ENCODE results near the gene MGAT4B. TPM values are rescaled to one million over a fixed set of nuclear protein-coding genes. Genes with fewer than 3 reads are reported as not detected.

The MGAT4B gene
- total RNA-seq, 3 donors from 2014 or later (not counting 1 experiment from before 2014, with no cell fraction given), result 143 to 159 (median 144) TPM

GRCh38 chr5:179768326-179769085 lies 38.2 kb downstream of the MGAT4B start:
- no peaks in the 10 kb centered on the region for H3K9me3 ChIP-seq (ENCODE audit: control insufficient read depth, insufficient read depth, low read length)
- Mint-ChIP-seq H3K4me3 (no peak overlapping the region), H3K9me3 (no peaks in the 10 kb centered on the region), H3K27me3 (ENCODE audit: low read depth in 2 of 2) (no peaks in the 10 kb centered on the region), H3K4me1 (peaks cover 18 to 19% of the 10 kb centered on the region in 2 donors), H3K27ac (no peak overlapping the region), H3K36me3 (no peaks in the 10 kb centered on the region)
- ATAC-seq (no peak), DNase-seq (no peak)
- H3K27ac ChIP-seq (ENCODE audit: low read length), result no peak overlapping the region
- 94% methylated on average over 18 of the region's 18 CpGs for WGBS (ENCODE audit: insufficient coverage)
- H3K36me3 ChIP-seq (ENCODE audit: control insufficient read depth, insufficient read depth, low read length), result peaks cover 77% of the 10 kb centered on the region
- no peak for TF ChIP-seq CTCF (IDR thresholded peaks at IDR 0.05)
- H3K27me3 ChIP-seq (ENCODE audit: control insufficient read depth, insufficient read depth, low read length), result no peaks in the 10 kb centered on the region
- peaks cover 7% of the 10 kb centered on the region for H3K4me1 ChIP-seq (ENCODE audit: control insufficient read depth, insufficient read depth, low read length)
- H3K4me3 ChIP-seq (ENCODE audit: low read length), result no peak overlapping the region
- intact Hi-C loops (cut with micrococcal nuclease), result no loop called here

- H3K27me3 ChIP-seq (ENCODE audit: control insufficient read depth, insufficient read depth, low read length), result no peaks in the 10 kb centered on the region
- H3K4me1 ChIP-seq (ENCODE audit: control insufficient read depth, insufficient read depth, low read length), result peaks cover 8% of the 10 kb centered on the region
- H3K36me3 ChIP-seq (ENCODE audit: control insufficient read depth, insufficient read depth, low read length), result peaks cover 69% of the 10 kb centered on the region
- WGBS (ENCODE audit: insufficient coverage), result 97% methylated on average over 8 of the region's 9 CpGs
- intact Hi-C loops (cut with micrococcal nuclease), result no loop called here
- no peak overlapping the region for H3K4me3 ChIP-seq (ENCODE audit: low read length)
- no peaks in the 10 kb centered on the region for H3K36me3 Mint-ChIP-seq
- no peaks in the 10 kb centered on the region for H3K9me3 ChIP-seq (ENCODE audit: control insufficient read depth, insufficient read depth, low read length)
- ATAC-seq (no peak), DNase-seq (no peak)
- peaks cover 22 to 24% of the 10 kb centered on the region in 2 donors for H3K4me1 Mint-ChIP-seq
- H3K4me3 Mint-ChIP-seq, result no peak overlapping the region
- no peak for TF ChIP-seq CTCF (IDR thresholded peaks at IDR 0.05)
- H3K9me3 Mint-ChIP-seq, result no peaks in the 10 kb centered on the region
- H3K27ac ChIP-seq (ENCODE audit: low read length), result no peak overlapping the region
- H3K27me3 Mint-ChIP-seq (ENCODE audit: low read depth in 2 of 2), result no peaks in the 10 kb centered on the region
- no peak overlapping the region for H3K27ac Mint-ChIP-seq
Observed at GRCh38 chr5:179767496-179768100, 39.1 kb downstream of the MGAT4B start.

- intact Hi-C loops (cut with micrococcal nuclease), result no loop called here
- no peak for TF ChIP-seq CTCF (IDR thresholded peaks at IDR 0.05)
- H3K27ac ChIP-seq (ENCODE audit: low read length), result no peak overlapping the region
- DNase-seq (no peak), ATAC-seq (no peak)
- H3K27me3 ChIP-seq (ENCODE audit: control insufficient read depth, insufficient read depth, low read length), result no peaks in the 10 kb centered on the region
- H3K36me3 ChIP-seq (ENCODE audit: control insufficient read depth, insufficient read depth, low read length), result peaks cover 64% of the 10 kb centered on the region
- no peaks in the 10 kb centered on the region for H3K27me3 Mint-ChIP-seq (ENCODE audit: low read depth in 2 of 2)
- peaks cover 15% of the 10 kb centered on the region for H3K4me1 ChIP-seq (ENCODE audit: control insufficient read depth, insufficient read depth, low read length)
- no peak overlapping the region for H3K4me3 ChIP-seq (ENCODE audit: low read length)
- no peak overlapping the region for H3K27ac Mint-ChIP-seq
- no peaks in the 10 kb centered on the region for H3K36me3 Mint-ChIP-seq
- peaks cover 25 to 31% of the 10 kb centered on the region in 2 donors for H3K4me1 Mint-ChIP-seq
- WGBS (ENCODE audit: insufficient coverage), result 80% methylated on average over 12 of the region's 12 CpGs
- H3K9me3 ChIP-seq (ENCODE audit: control insufficient read depth, insufficient read depth, low read length), result no peaks in the 10 kb centered on the region
- H3K9me3 Mint-ChIP-seq, result no peaks in the 10 kb centered on the region
- no peak overlapping the region for H3K4me3 Mint-ChIP-seq
Observed at GRCh38 chr5:179766726-179767455, 39.8 kb downstream of the MGAT4B start.

All from natural killer cell (primary cell).